B cell (primary cell): Measurements from ENCODE around the gene DRAM2. TPM values are rescaled to one million over a fixed set of nuclear protein-coding genes. Genes with fewer than 3 reads are reported as not detected.

ENCODE experiments used
- ATAC-seq: fragments of 200-7000 bp; cut with Tn5 transposase; one replicate; pipeline ENCODE4 v1.10.0; 2021; ENCODE audit warnings: low read depth, mild to moderate bottlenecking, moderate number of reproducible peaks, moderate library complexity
- CTCF ChIA-PET: fragments of 350-600 bp; sonication (Branson Sonifier 250); formaldehyde crosslinking; loops from one replicate; lab custom pipeline; 2021; ENCODE audit warnings: antibody characterized with exemption, inconsistent platforms; lab: Charles Lee
- POLR2A ChIA-PET: fragments of 350-600 bp; sonication (Branson Sonifier 250); formaldehyde crosslinking; loops from one replicate; lab custom pipeline; 2021; ENCODE audit warnings: antibody characterized with exemption; lab: Charles Lee
- DNase-seq: peaks from one replicate; pipeline ENCODE4 v3.0.0; 2013
- H2AFZ ChIP-seq: 2 replicates; pipeline ENCODE4 v1.6.1; 2012; ENCODE audit warnings: mild to moderate bottlenecking, low read depth, low read length; ENCODE audit not compliant: insufficient read depth, poor library complexity, severe bottlenecking
- H3K27ac ChIP-seq, 2 donors: 1 replicate in 1 of 2; 2 replicates in 1 of 2; pipeline ENCODE4 v1.5.1; 2012 to 2013; ENCODE audit warnings: low read length in 2 of 2, mild to moderate bottlenecking in 2 of 2, moderate library complexity in 1 of 2
- H3K27me3 ChIP-seq, 4 experiments: fragments of 200-600 bp in 1 of 4; sonication (generic) in 1 of 4; replicated peaks in 1 of 4; 1 replicate in 2 of 4; 2 replicates in 2 of 4; pipeline versions ENCODE4 v1.6.1 to v1.7.0; 2013 to 2016; ENCODE audit warnings: low read length in 3 of 4, mild to moderate bottlenecking in 2 of 4, mixed read lengths in 1 of 4, moderate library complexity in 1 of 4; ENCODE audit not compliant: insufficient read depth in 4 of 4, control insufficient read depth in 3 of 4; ENCODE audit errors: control extremely low read depth in 1 of 4
- H3K36me3 ChIP-seq, 2 experiments: replicated peaks in 1 of 2; 1 replicate in 1 of 2; 2 replicates in 1 of 2; pipeline versions ENCODE4 v1.6.1 to v1.7.1; 2013; ENCODE audit warnings: low read length in 1 of 2; ENCODE audit not compliant: insufficient read depth in 2 of 2, control insufficient read depth in 1 of 2; ENCODE audit errors: control extremely low read depth in 1 of 2, extremely low read depth in 1 of 2
- H3K4me1 ChIP-seq, 2 donors: fragments of 200-600 bp in 1 of 2; sonication (generic) in 1 of 2; 1 replicate in 1 of 2; 2 replicates in 1 of 2; pipeline versions ENCODE4 v1.5.1 to v1.6.1; 2013 to 2017; ENCODE audit warnings: low read length in 2 of 2; ENCODE audit not compliant: control insufficient read depth in 2 of 2, insufficient read depth in 2 of 2
- H3K4me2 ChIP-seq: replicated peaks from 2 replicates; pipeline ENCODE3; 2012; ENCODE audit warnings: mild to moderate bottlenecking, low read depth, low read length; ENCODE audit not compliant: poor library complexity, severe bottlenecking
- H3K4me3 ChIP-seq, 5 experiments: fragments of 200-600 bp in 1 of 5; sonication (generic) in 1 of 5; 1 replicate in 3 of 5; 2 replicates in 2 of 5; pipeline versions ENCODE4 v1.5.1 to v1.7.0; 2011 to 2016; ENCODE audit warnings: low read length in 4 of 5, mild to moderate bottlenecking in 4 of 5, low read depth in 2 of 5, control low read depth in 1 of 5, moderate library complexity in 1 of 5; ENCODE audit not compliant: insufficient read depth in 1 of 5; ENCODE audit errors: control extremely low read depth in 1 of 5, extremely low read depth in 1 of 5
- H3K79me2 ChIP-seq: fragments of 200-600 bp; sonication (generic); one replicate; pipeline ENCODE4 v1.6.0; 2016; ENCODE audit warnings: low read length; ENCODE audit not compliant: control insufficient read depth, insufficient read depth
- H3K9ac ChIP-seq: fragments of 200-600 bp; sonication (generic); 2 replicates; pipeline ENCODE4 v1.6.1; 2017; ENCODE audit warnings: mild to moderate bottlenecking, low read length, moderate library complexity
- H3K9me3 ChIP-seq, 3 donors: one replicate each; pipeline versions ENCODE4 v1.6.1 to v1.7.1; 2013; ENCODE audit warnings: low read length in 2 of 3; ENCODE audit not compliant: control insufficient read depth in 2 of 3, insufficient read depth in 1 of 3; ENCODE audit errors: control extremely low read depth in 1 of 3
- H4K20me1 ChIP-seq: 2 replicates; pipeline ENCODE4 v1.6.0; 2012; ENCODE audit warnings: mild to moderate bottlenecking, low read length; ENCODE audit not compliant: insufficient read depth, control insufficient read depth, poor library complexity, severe bottlenecking
- H3K27ac Mint-ChIP-seq: one replicate; pipeline ENCODE4 v1.8.0; 2021; ENCODE audit warnings: mixed read lengths
- H3K27me3 Mint-ChIP-seq: one replicate; pipeline ENCODE4 v1.8.0; 2021; ENCODE audit warnings: mixed read lengths
- H3K4me1 Mint-ChIP-seq: one replicate; pipeline ENCODE4 v1.8.0; 2021; ENCODE audit warnings: mixed read lengths
- H3K4me3 Mint-ChIP-seq: one replicate; pipeline ENCODE4 v1.8.0; 2021; ENCODE audit warnings: mixed read lengths
- H3K9me3 Mint-ChIP-seq: one replicate; pipeline ENCODE4 v1.8.0; 2022; ENCODE audit warnings: mixed read lengths; ENCODE audit not compliant: insufficient read depth
- CTCF ChIP-seq: fragments of 200-600 bp; IDR thresholded peaks from one replicate; pipeline ENCODE4 v1.8.0; 2022; ENCODE audit warnings: antibody characterized with exemption, mild to moderate bottlenecking
- EZH2 ChIP-seq: IDR thresholded peaks from 2 replicates; pipeline ENCODE4 v1.6.1; 2012; ENCODE audit warnings: borderline replicate concordance, low read depth, mild to moderate bottlenecking, moderate library complexity, low read length; ENCODE audit not compliant: insufficient read depth, poor library complexity, severe bottlenecking
- WGBS: methylation state at CpG from one replicate; pipeline ENCODE4 v1.1.5; 2013; ENCODE audit warnings: missing lambda C conversion rate; ENCODE audit not compliant: insufficient coverage; 5-methylcytosine and 5-hydroxymethylcytosine counted together
- intact Hi-C: fragments of 100-400 bp; cut with micrococcal nuclease; formaldehyde crosslinking; loops from one replicate; pipeline ENCODE4 v1.10.0; 2022
- polyA minus RNA-seq: library from RNA; depleted of rRNA, polyadenylated mRNA; stranded (reverse); fragments of >200 nt; gene quantifications from 2 replicates; pipeline ENCODE4 v1.2.3, GENCODE V29; 2012
- polyA plus RNA-seq: library from polyadenylated mRNA; depleted of rRNA; stranded (reverse); fragments of >200 nt; gene quantifications from 2 replicates; pipeline ENCODE4 v1.2.3, GENCODE V29; 2012
- total RNA-seq, 2 donors: library from RNA; stranded (reverse); fragments of 120-200 nt in 1 of 2; gene quantifications; 1 replicate in 1 of 2; 2 replicates in 1 of 2; pipeline versions ENCODE4 v1.2.3 to v1.2.4, GENCODE V29; 2013 to 2022

DRAM2 gene
- total RNA-seq, result 102 and 108 TPM in 2 replicates
- total RNA-seq (2013), result 187 TPM
- 195 and 223 TPM in 2 replicates for polyA plus RNA-seq
- polyA minus RNA-seq, result 70.3 and 107 TPM in 2 replicates

GRCh38 chr1:111139956-111140679 is at the start of gene DRAM2, which contains the start of gene CEPT1:
Gene DRAM2, minus strand, starts transcription at chr1:111140093. Its CDS starts 8,539 bp downstream, at chr1:111131554.
Gene CEPT1, plus strand, starts transcription at chr1:111140223. Its CDS starts 7,492 bp downstream, at chr1:111147715.
- intact Hi-C loops, result loop anchor here (1.0 to 5.0 kb wide), 8 partner anchors 12 to 309 kb away; partner anchors contain the start of genes ATP5PB and WDR77

More at GRCh38 chr1:111139956-111140679, at the start of gene DRAM2, which contains the start of gene CEPT1:
- H3K4me3 ChIP-seq, result peak within 1 kb of the TSS; percentile 89 to 96 (median 93)
- H3K4me2 ChIP-seq, result peak within 1 kb of the TSS; percentile 73
- DNase-seq (peak; percentile 96), ATAC-seq (peak; percentile 80)
- H3K9ac ChIP-seq, result peak within 1 kb of the TSS; percentile 87
- peak within 1 kb of the TSS; percentile 86 for H2AFZ ChIP-seq
- peaks cover 95% of the 10 kb centered on the region for H3K79me2 ChIP-seq
- no peaks in the 10 kb centered on the region for H3K9me3 ChIP-seq
- H3K4me1 ChIP-seq, result peaks cover 55 to 62% of the 10 kb centered on the region in 2 donors
- TF ChIP-seq EZH2, result no peak
- no peak for TF ChIP-seq CTCF
- CTCF ChIA-PET, result interaction anchor here (0.8 to 2.8 kb wide), 9 partner anchors 13 to 176 kb away, joined by 3 to 11 read pairs (median 4); partner anchors contain the start of gene LRIF1
- under 1% methylated on average over 67 of the region's 68 CpGs for WGBS
- no peaks in the 10 kb centered on the region for H3K27me3 Mint-ChIP-seq
- peaks cover 0 to 37% of the 10 kb centered on the region in 2 experiments for H3K36me3 ChIP-seq
- H3K27ac ChIP-seq, result peak within 1 kb of the TSS; percentile 84 to 93
- H3K9me3 Mint-ChIP-seq, result no peaks in the 10 kb centered on the region
- POLR2A ChIA-PET, result interaction anchor here (0.9 to 2.7 kb wide), 6 partner anchors 9 to 264 kb away, joined by 3 to 23 read pairs (median 4); no protein-coding TSS in a partner anchor
- no peaks in the 10 kb centered on the region for H4K20me1 ChIP-seq
- H3K4me1 Mint-ChIP-seq, result peaks cover 62% of the 10 kb centered on the region
- no peaks in the 10 kb centered on the region for H3K27me3 ChIP-seq
- H3K27ac Mint-ChIP-seq, result peak within 1 kb of the TSS; percentile 99
- peak within 1 kb of the TSS; percentile 100 for H3K4me3 Mint-ChIP-seq
